HK-2 (cell line): Measurements from ENCODE around the gene APOL6.
"Not testable (repeated sequence)": the region's sequence is repeated elsewhere in the genome, so short reads cannot be mapped to it uniquely, and the experiment has no call there.

ENCODE experiments used
- DNase-seq: peaks from one replicate; pipeline ENCODE4 v3.0.0-alpha.2; 2018; ENCODE audit not compliant: unreplicated experiment

Gene APOL6

GRCh38 chr22:35618427-35619223 is 29.6 kb upstream of the APOL6 start:
- DNase-seq: no peak

DNA sequence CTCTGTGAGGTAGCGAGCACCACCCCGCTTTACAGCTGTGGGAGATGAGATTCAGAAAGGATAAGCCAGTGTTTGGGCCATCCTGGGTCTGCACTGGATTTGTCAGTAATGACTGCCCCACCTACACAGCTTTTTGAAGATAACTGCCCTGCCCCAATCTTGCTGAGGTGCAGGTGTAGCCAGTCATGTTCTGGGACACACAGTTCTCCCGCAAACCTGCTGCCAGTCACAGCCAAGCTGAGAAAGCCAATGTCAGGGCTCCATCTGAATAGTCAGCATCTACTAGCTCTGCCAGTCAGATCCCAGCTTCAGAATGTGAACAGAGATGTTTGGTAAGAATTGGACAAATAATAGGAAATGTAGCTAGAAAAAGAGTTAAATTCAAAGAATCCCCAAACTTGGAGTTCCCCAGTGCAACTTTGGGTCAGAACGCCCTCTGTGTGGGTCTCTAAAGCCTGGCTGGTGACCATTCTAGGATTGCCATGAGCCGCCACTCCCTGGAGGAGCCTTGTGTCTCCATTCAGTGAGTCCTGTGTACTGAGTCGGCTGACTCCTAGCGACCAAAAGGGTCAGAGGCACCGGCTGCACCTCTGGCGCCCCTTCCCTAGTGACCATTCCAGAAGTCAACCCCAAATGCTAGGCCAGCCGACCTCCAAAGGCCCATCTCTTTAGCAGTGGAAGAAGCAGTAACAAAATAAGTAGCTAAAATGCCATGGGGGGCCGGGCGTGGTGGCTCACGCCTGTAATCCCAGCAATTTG is 28.7 kb upstream of the APOL6 start:
- no peak for DNase-seq

- DNase-seq: no peak
Measured at GRCh38 chr22:35620624-35621251, 27.5 kb upstream of the APOL6 start.

GRCh38 chr22:35621451-35621850 is 26.8 kb upstream of the APOL6 start:
- DNase-seq: no peak

DNA sequence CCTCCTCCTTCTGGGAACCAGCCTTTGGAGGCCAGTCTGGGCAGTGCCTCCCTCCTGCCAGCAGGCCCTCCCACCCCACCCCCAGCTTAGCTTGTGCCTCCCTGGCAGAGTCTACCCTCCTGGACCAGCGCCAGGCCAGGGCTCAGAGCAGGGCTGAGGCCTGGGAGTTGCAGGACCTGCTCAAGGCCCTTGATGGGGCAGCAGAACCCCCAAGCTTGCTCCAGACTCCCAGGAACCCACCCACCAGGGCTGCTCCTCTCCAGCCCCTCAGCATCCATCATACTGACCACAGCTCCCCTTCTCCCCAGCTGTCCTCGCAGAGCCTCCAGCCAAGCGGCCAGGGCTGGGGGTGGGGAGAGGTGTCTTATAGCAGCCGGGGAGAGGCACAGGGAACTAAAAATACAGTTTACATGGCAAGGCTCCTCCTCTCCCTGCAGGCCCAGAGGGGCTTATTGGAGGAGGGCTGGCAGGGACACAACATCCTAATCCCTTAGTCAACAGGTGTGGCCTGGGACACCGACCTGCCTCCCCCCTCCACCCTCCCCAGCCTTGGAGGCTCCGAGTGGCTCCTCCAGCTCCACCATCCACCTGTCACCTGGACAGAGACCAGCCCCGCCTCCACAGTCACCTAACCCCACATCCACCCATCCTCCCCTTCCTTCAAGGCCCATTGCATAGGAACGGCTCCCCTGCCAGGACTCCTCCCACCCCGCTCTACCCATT is 25.9 kb upstream of the APOL6 start:
- no peak for DNase-seq

DNA sequence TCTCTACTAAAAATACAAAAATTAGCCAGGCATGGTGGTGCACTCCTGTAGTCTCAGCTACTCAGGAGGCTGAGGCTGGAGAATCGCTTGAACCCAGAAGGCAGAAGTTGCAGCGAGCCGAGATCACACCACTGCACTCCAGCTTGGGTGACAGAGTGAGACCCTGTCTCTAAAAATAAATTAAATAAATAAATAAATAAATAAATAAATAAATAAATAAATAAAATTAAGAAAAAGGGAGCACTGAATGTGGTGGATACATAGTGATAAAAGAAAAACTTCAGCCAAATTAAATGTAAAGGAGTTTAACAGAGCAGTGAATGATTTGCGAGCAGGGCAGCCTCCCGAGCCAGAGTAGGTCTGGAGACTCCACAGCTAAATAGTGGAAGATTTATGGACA is 24.4 kb upstream of the APOL6 start:
- DNase-seq: not testable (repeated sequence)

DNA sequence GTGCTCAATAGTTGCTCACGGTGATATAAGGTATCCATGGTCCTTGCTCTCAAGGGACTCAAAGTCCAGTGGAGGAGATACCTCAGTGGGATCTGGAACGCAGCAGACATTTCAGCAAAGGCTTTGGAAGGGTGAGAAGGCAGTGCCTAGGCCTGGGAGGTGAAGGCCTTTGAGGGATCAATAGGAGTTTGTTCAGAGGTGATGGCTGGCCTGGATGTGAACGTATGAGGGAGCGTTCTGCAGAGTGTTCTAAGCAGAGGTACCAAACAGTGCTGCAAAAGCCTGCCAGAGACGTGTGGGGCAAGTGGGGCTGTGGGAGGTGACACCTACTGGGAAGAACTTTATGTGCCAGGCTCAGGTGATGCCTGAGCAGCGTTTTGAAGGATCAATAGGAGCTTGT is 23.7 kb upstream of the APOL6 start:
- no peak for DNase-seq

- no peak for DNase-seq
Measured at GRCh38 chr22:35625763-35626432, 22.3 kb upstream of the APOL6 start.

GRCh38 chr22:35627267-35628041 is 20.8 kb upstream of the APOL6 start:
- DNase-seq: peak; percentile 90

DNA sequence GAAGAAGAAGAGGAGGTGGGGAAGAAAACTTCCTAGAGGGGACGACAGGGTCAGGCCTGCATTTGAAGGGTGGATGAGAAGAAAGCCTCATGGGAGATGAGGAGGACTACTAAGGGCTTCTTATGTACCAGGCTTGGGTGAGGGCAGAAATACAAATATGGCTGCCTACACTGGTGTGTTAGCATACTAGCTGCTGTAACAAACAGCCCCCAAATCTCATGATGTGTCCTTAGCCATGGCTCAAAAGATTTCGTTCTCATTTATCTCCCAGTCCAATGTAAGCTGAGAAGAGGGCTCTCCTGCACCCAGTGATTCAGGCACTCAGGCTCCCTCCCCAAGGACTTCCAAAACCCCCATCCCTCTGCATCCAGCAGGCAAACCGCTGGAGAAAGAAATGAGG is 19.5 kb upstream of the APOL6 start:
- no peak for DNase-seq

DNA sequence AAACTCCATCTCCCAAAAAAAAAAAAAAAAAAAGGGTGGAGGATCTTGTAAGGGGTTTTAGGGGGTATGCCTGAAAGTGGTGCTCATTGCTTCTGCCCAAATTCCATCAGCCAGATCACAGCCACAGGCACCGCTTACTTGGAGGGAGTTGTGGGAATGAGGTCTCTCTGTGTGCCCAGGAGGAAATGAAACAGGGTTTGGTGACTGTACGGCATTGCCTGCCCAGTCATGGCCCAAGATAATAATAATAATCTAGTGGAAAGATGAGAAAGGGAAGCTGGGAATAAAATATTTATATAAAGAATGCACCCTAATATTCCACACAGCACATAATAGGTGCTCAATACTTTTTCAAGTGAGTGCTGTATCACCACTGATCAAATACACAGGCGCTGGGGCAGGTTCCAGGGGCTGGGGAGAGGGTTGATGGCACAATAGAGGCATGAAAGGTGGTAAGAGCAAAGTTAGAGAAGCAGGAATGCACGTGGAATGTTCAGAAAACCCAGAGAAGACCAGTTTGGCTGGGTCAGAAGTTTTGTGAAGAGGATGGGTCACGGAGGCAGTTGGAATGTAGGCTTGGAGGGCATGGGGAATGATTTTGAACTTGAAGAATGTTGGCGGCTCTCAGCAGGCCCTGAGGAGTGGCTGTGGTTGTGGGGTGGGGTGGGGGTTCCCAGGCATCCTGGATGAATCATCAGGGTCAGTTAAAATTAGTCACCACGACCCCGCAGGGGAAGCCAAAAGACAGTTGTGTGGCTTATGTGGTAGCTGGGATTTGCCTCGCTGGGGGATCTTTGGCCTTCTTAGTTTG is 18.6 kb upstream of the APOL6 start:
- peak; percentile 94 for DNase-seq

DNA sequence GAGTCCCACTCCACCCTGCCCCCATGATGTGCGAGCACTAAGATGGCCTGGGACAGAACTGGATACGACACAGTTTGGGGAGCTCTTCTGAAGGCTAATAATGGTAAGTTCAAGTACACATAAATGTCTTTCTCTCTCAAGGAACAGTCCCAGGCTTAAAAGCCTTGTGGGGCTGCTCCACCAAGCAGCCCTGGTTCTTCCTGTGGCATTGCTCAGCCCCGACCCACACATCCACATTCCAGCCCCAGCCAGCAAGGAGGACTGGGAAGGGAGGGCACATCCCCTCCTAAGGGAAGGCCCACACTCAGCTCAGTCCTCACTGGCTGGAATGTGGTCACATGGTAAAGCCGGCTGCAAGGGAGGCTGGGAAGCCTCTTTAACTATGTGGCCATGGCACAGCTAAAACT is 17.9 kb upstream of the APOL6 start:
- peak; percentile 58 for DNase-seq

DNA sequence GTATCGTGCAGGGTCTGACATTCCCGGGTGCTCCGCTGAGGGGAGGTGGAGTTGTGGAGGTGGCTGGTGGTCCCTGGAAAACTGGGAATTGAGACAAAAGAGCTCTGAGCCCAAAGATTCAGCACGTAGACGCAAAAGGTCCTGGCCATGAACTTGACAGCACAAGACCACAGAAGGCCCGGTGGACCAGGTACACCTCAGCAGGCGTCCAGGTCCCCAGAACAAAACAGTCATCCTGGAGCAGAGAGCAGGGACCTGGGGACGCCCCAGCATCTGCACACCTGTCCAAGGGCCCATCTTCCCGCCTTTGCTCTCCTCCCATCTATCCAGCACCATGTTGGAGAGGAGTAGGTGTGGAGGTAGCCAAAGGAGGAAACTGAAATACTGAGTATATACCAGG is 17.4 kb upstream of the APOL6 start:
- DNase-seq: no peak

DNA sequence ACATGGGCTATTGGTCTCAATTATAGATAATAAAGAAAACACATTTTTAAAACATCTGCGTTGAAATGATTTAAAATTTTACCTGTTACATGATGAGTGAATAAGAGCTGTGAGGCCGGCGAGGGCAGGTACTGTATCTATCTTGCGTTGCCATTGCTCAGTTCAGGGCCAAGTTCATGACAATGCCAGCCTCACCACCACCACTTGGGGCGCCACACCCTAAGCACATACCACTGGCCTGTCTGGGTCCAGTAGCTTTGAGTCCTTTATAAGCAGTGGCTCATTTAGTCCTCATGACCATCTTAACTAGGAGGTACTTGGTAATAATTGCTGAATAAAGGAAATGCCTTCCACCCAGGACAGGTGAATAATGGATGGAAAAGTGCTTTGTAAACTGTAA is 16.6 kb upstream of the APOL6 start:
- DNase-seq: no peak

GRCh38 chr22:35632935-35633334 is 15.3 kb upstream of the APOL6 start:
- no peak for DNase-seq

- no peak for DNase-seq
Measured at GRCh38 chr22:35633520-35633919, 14.7 kb upstream of the APOL6 start.

DNA sequence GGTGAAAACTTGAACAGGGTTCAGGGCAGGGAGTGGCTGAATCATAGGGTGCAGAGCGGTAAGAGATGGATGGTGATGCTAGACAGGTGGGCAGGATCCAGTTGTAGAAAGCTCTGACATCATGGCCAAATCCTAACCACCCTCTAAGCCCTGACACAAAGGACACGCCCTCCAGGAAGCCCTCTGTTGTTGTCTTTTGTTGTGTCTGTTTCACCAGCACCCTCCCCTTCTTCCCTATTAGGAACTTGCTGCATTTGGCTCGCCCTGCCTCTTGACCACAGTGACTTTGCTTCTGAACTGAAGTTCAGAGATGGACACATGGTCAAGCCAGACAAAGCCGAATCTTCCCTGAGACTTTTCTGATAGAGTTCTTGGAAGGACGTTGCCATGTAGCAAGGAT is 14.2 kb upstream of the APOL6 start:
- DNase-seq: no peak

GRCh38 chr22:35634943-35635540 is 13.2 kb upstream of the APOL6 start:
- no peak for DNase-seq

DNA sequence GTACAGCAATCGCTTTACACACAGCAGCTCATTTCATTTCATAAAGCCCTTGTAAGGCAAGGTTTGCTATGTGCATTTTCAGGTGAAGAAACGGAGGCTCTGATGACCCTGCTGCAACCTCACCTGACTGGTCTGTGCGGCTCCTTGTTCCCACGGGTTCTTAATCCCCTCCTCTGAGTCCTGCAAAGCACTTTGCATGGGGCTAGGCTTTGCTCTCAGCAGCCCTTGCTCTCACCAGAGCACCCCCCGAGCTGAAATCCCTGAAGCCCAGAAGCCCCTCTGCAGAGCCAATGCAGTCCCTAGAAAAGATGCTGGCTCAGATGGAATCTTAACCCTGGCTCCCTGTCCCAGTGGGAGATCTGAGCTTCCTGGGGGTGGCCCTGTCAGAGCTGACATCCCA is 11.0 kb upstream of the APOL6 start:
- DNase-seq: no peak

DNA sequence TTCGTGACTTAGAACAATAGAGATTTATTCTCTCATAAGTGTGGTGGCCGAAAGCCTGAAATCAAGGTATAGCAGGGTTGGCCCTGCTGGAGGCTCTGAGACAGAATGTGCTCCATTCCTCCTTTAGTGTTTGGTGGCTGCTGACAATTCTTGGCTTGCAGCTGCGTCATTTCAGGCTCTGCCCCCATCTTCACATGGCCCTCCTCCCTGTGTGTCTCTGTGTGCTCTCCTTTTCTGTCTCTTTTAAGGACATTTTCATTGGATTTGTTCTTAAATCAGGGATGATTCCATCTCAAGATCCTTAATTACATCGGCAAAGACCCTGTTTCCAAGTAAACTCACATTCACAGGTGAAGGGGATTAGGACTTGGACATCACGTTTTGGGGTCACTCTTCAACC is 10.2 kb upstream of the APOL6 start:
- DNase-seq: no peak
